H9 (cell line): ENCODE data around the gene CCDC141. TPM values are rescaled to one million over a fixed set of nuclear protein-coding genes. Genes with fewer than 3 reads are reported as not detected.

ENCODE experiments used
- DNase-seq: peaks from one replicate; pipeline ENCODE4 v3.0.0-alpha.2; 2017
- H2AFZ ChIP-seq: one replicate; pipeline ENCODE4 v1.6.1; 2013; ENCODE audit warnings: mild to moderate bottlenecking, low read length, control low read depth, moderate library complexity
- H2AK5ac ChIP-seq: 2 replicates; pipeline ENCODE4 v1.6.1; 2013; ENCODE audit warnings: low read length, control low read depth, mixed read lengths; ENCODE audit not compliant: insufficient read length
- H2BK120ac ChIP-seq: one replicate; pipeline ENCODE4 v1.6.1; 2013; ENCODE audit warnings: low read depth, mild to moderate bottlenecking, low read length, control low read depth, inconsistent platforms; ENCODE audit not compliant: poor library complexity, severe bottlenecking
- H2BK12ac ChIP-seq: 2 replicates; pipeline ENCODE4 v1.6.1; 2013; ENCODE audit warnings: low read length, control low read depth, mixed read lengths, low read depth; ENCODE audit not compliant: insufficient read length
- H2BK15ac ChIP-seq: 2 replicates; pipeline ENCODE4 v1.6.1; 2013; ENCODE audit warnings: low read depth, low read length, control low read depth
- H2BK20ac ChIP-seq: one replicate; pipeline ENCODE4 v1.6.1; 2013; ENCODE audit warnings: low read depth, mild to moderate bottlenecking, low read length, control low read depth, inconsistent platforms; ENCODE audit not compliant: poor library complexity, severe bottlenecking
- H2BK5ac ChIP-seq: 2 replicates; pipeline ENCODE4 v1.6.1; 2013; ENCODE audit warnings: low read length, control low read depth, mixed read lengths; ENCODE audit not compliant: insufficient read length
- H3K14ac ChIP-seq: 2 replicates; pipeline ENCODE4 v1.6.1; 2013; ENCODE audit warnings: low read length, control low read depth; ENCODE audit not compliant: insufficient read depth
- H3K18ac ChIP-seq: 2 replicates; pipeline ENCODE4 v1.6.1; 2013; ENCODE audit warnings: low read depth, mild to moderate bottlenecking, mixed read lengths, low read length, control low read depth; ENCODE audit not compliant: insufficient read length
- H3K23ac ChIP-seq: 2 replicates; pipeline ENCODE4 v1.6.1; 2013; ENCODE audit warnings: low read length, control low read depth, mixed read lengths, low read depth; ENCODE audit not compliant: insufficient read length
- H3K23me2 ChIP-seq: 2 replicates; pipeline ENCODE4 v1.6.1; 2013; ENCODE audit warnings: low read depth, mild to moderate bottlenecking, mixed read lengths, low read length, control low read depth; ENCODE audit not compliant: insufficient read length, poor library complexity, severe bottlenecking
- H3K27ac ChIP-seq: 2 replicates; pipeline ENCODE4 v1.5.1; 2013; ENCODE audit warnings: low read length, control low read depth, mixed read lengths, low read depth; ENCODE audit not compliant: insufficient read length
- H3K27me3 ChIP-seq: 2 replicates; pipeline ENCODE4 v1.6.1; 2013; ENCODE audit warnings: low read length, control low read depth, inconsistent platforms; ENCODE audit not compliant: insufficient read depth
- H3K4ac ChIP-seq: 2 replicates; pipeline ENCODE4 v1.6.1; 2013; ENCODE audit warnings: low read depth, mild to moderate bottlenecking, control low read depth, inconsistent platforms, low read length, moderate library complexity
- H3K4me1 ChIP-seq: 2 replicates; pipeline ENCODE4 v1.6.1; 2013; ENCODE audit warnings: low read length, control low read depth, inconsistent platforms; ENCODE audit not compliant: insufficient read depth
- H3K4me2 ChIP-seq: 2 replicates; pipeline ENCODE4 v1.6.1; 2013; ENCODE audit warnings: low read length, control low read depth, mixed read lengths; ENCODE audit not compliant: insufficient read length, insufficient read depth
- H3K56ac ChIP-seq: 2 replicates; pipeline ENCODE4 v1.6.1; 2013; ENCODE audit warnings: low read depth, mild to moderate bottlenecking, mixed read lengths, low read length, control low read depth; ENCODE audit not compliant: insufficient read length
- H3K79me1 ChIP-seq: 2 replicates; pipeline ENCODE4 v1.6.1; 2013; ENCODE audit warnings: low read depth, mild to moderate bottlenecking, moderate library complexity, low read length, control low read depth, inconsistent platforms; ENCODE audit not compliant: insufficient read depth, poor library complexity, severe bottlenecking
- H3K79me2 ChIP-seq: 2 replicates; pipeline ENCODE4 v1.6.1; 2013; ENCODE audit warnings: low read length, control low read depth, inconsistent platforms; ENCODE audit not compliant: insufficient read depth
- H3K9ac ChIP-seq: 2 replicates; pipeline ENCODE4 v1.6.1; 2013; ENCODE audit warnings: low read length, control low read depth, mixed read lengths; ENCODE audit not compliant: insufficient read length; ENCODE audit errors: extremely low read depth
- H3K9me3 ChIP-seq: one replicate; pipeline ENCODE4 v1.6.1; 2013; ENCODE audit warnings: low read depth, low read length, inconsistent platforms; ENCODE audit not compliant: control insufficient read depth
- H3T11ph ChIP-seq: one replicate; pipeline ENCODE4 v1.6.1; 2013; ENCODE audit warnings: mild to moderate bottlenecking, low read length, control low read depth, inconsistent platforms
- H4K20me1 ChIP-seq: one replicate; pipeline ENCODE4 v1.6.1; 2013; ENCODE audit not compliant: control insufficient read depth, insufficient read length, insufficient read depth
- H4K5ac ChIP-seq: 2 replicates; pipeline ENCODE4 v1.6.1; 2013; ENCODE audit warnings: low read depth, mild to moderate bottlenecking, mixed read lengths, low read length, control low read depth; ENCODE audit not compliant: insufficient read length
- H4K8ac ChIP-seq: replicated peaks from 2 replicates; pipeline ENCODE4 v1.6.1; 2013; ENCODE audit warnings: low read length, control low read depth, mixed read lengths, low read depth; ENCODE audit not compliant: insufficient read length
- H4K91ac ChIP-seq: 2 replicates; pipeline ENCODE4 v1.6.1; 2013; ENCODE audit warnings: low read depth, mild to moderate bottlenecking, moderate library complexity, mixed read lengths, low read length, control low read depth; ENCODE audit not compliant: insufficient read length
- H3K27ac Mint-ChIP-seq, 3 experiments: 2 replicates in 2 of 3; 3 replicates in 1 of 3; pipeline ENCODE4 v1.8.0; 2020 to 2021; ENCODE audit warnings: mixed read lengths in 3 of 3, mild to moderate bottlenecking in 1 of 3, moderate library complexity in 1 of 3
- H3K27me3 Mint-ChIP-seq: 2 replicates; pipeline ENCODE4 v1.8.0; 2021; ENCODE audit warnings: low read depth, mild to moderate bottlenecking, moderate library complexity, mixed read lengths
- H3K36me3 Mint-ChIP-seq, 3 experiments: 2 replicates in 2 of 3; 3 replicates in 1 of 3; pipeline ENCODE4 v1.8.0; 2020 to 2021; ENCODE audit warnings: low read depth in 3 of 3, mixed read lengths in 3 of 3; ENCODE audit not compliant: insufficient read depth in 1 of 3
- H3K4me1 Mint-ChIP-seq, 2 experiments: 2 replicates each; pipeline ENCODE4 v1.8.0; 2020; ENCODE audit warnings: mixed read lengths in 2 of 2
- H3K4me3 Mint-ChIP-seq, 2 experiments: 2 replicates in 1 of 2; 3 replicates in 1 of 2; pipeline ENCODE4 v1.8.0; 2020 to 2021; ENCODE audit warnings: mild to moderate bottlenecking in 2 of 2, mixed read lengths in 2 of 2, moderate library complexity in 1 of 2
- H3K9me3 Mint-ChIP-seq, 2 experiments: 2 replicates in 1 of 2; 3 replicates in 1 of 2; pipeline ENCODE4 v1.8.0; 2020; ENCODE audit warnings: mild to moderate bottlenecking in 2 of 2, mixed read lengths in 2 of 2, moderate library complexity in 1 of 2
- WGBS: extraction: QIAGEN DNeasy Blood & Tissue Kit; methylation state at CpG from one replicate; pipeline ENCODE4 v1.1.7; 2013; ENCODE audit warnings: missing lambda C conversion rate, low lambda C conversion rate, mixed read lengths; ENCODE audit not compliant: insufficient read length; ENCODE audit errors: extremely low coverage; 5-methylcytosine and 5-hydroxymethylcytosine counted together
- total RNA-seq: library from RNA; stranded (reverse); gene quantifications from 2 replicates; pipeline ENCODE4 v1.2.1, GENCODE V29; 2021
- TF ChIP-seq, protein P1 (sequence below): fragments of 200-600 bp; sonication (generic); conservative IDR thresholded peaks from 3 replicates; pipeline ENCODE4 v1.8.0; 2021; ENCODE audit warnings: antibody characterized with exemption, mild to moderate bottlenecking

The CCDC141 gene
- total RNA-seq, 1 experiment from 2014 or later = 1.0 TPM

DNA sequence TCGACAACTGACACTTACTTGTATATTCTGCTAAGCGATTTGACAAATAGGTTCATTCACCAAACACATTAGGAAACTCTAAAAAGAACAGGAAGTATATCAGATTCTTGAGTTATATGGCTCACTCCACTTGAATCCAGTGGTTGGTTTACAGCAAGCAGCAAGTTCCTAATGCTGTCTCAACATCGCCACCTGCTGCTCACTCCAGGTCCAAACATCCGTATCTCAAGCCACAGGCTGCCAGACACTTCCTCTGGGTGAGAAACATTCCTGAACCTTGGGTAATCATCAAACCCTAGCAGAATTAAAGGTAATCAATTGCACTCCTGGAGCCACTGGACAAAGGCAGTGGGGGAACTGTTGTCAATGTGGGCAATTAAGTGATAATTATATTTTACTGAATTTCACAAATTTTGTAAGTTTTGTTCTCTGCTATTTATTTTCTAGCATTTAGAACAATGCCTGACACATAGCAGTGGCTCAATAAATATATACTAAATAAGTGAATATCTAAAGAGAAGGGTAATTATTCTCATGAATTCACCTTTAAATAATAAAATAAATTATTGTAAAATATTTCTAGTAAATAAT is 135.6 kb downstream of the CCDC141 start:
- Mint-ChIP-seq H3K27me3 (no peaks in the 10 kb centered on the region), H3K27ac (no peak overlapping the region), H3K9me3 (no peaks in the 10 kb centered on the region), H3K36me3 (no peaks in the 10 kb centered on the region), H3K4me1 (peaks cover 0 to 4% of the 10 kb centered on the region in 2 experiments; a peak in 1 of 4 replicates), H3K4me3 (no peak overlapping the region)
- Histone ChIP-seq H3K27ac (no peak overlapping the region), H3K56ac (no peak overlapping the region), H3K23ac (no peak overlapping the region), H3K23me2 (no peaks in the 10 kb centered on the region), H2BK20ac (no peak overlapping the region), H2AFZ (no peak overlapping the region), H4K8ac (no peak overlapping the region), H3K4ac (no peak overlapping the region), H4K20me1 (no peaks in the 10 kb centered on the region), H2BK120ac (no peak overlapping the region), H3K18ac (no peak overlapping the region), H2BK12ac (no peak overlapping the region), H2BK5ac (no peak overlapping the region), H3K14ac (no peak overlapping the region), H3K79me1 (no peaks in the 10 kb centered on the region), H3K9ac (no peak overlapping the region), H4K5ac (no peak overlapping the region), H3K4me2 (no peak overlapping the region), H3K27me3 (no peaks in the 10 kb centered on the region), H2BK15ac (no peak overlapping the region), H3T11ph (no peak overlapping the region), H4K91ac (no peak overlapping the region), H2AK5ac (no peak overlapping the region), H3K9me3 (no peaks in the 10 kb centered on the region), H3K4me1 (no peaks in the 10 kb centered on the region), H3K79me2 (no peaks in the 10 kb centered on the region)
- peak; percentile 80 for DNase-seq
- no CpG with 5 or more reads among the region's 4 CpGs for WGBS
- TF ChIP-seq, protein P1, sequence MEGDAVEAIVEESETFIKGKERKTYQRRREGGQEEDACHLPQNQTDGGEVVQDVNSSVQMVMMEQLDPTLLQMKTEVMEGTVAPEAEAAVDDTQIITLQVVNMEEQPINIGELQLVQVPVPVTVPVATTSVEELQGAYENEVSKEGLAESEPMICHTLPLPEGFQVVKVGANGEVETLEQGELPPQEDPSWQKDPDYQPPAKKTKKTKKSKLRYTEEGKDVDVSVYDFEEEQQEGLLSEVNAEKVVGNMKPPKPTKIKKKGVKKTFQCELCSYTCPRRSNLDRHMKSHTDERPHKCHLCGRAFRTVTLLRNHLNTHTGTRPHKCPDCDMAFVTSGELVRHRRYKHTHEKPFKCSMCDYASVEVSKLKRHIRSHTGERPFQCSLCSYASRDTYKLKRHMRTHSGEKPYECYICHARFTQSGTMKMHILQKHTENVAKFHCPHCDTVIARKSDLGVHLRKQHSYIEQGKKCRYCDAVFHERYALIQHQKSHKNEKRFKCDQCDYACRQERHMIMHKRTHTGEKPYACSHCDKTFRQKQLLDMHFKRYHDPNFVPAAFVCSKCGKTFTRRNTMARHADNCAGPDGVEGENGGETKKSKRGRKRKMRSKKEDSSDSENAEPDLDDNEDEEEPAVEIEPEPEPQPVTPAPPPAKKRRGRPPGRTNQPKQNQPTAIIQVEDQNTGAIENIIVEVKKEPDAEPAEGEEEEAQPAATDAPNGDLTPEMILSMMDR = peak; percentile 87
